Middle frontal gyrus (tissue), 1 donor: ENCODE results near the gene ATG10.
"Not testable (repeated sequence)": the region's sequence is repeated elsewhere in the genome, so short reads cannot be mapped to it uniquely, and the experiment has no call there.

Experiments
- DNase-seq: peaks from one replicate; pipeline ENCODE4 v3.0.0-alpha.2; 2015; ENCODE audit warnings: low spot score; ENCODE audit errors: extremely low spot score

The ATG10 gene

DNA sequence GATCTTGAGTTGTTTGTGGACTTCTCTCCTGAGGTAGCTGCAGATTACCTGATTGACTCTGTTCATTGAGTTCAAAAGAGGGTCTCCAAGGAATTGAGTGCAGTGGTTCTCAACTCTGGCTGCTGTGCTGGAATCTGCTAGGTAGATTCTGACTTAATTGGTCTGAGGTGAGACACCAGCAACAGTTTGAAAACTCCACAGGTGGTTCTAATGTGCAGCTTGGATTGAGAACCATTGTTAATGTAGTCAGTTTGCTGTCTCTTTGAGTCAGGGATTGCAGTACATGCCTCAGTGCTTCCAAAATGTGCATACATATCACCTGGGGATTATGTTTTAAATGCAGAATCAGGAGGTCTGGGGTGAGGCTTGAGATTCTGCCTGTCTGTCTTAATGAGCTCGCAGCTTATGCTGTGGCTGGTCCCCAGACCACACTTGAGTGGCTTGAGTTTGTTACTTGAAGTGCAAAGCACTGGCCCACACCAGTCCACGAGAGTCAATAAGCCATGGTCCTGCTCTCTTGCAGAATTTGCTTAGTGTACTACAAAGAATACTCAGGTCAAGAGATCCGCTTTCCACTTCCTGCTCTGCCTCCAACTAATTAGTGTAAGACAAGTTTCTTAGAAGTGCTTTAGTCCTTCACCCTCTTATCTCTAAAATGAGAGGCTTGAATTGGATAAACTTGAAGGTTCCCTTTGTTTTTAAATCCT, 82.3 kb downstream of the ATG10 start:
- DNase-seq: no peak

DNA sequence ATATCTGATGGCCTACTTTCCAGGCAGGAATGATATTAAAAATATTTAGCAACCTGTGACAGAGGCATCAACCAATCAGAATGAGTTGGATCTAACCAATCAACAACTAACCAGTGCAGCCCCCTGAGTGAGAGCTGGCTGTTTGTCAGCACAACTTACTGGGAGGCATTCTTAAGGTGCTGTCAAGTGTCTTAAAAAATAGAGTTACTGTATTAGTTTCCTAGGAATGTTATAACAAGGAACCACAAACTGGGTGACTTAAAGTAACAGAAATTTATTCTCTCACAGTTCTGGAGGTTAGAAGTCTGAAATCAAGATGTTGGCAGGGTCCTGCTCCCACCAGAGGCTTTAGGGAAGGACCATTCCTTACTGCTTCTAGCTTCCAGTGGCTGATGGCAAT, 85.2 kb downstream of the ATG10 start:
- DNase-seq: no peak

- no peak for DNase-seq
These were observed 86.9 kb downstream of the ATG10 start for GRCh38 chr5:82058710-82059109.

DNA sequence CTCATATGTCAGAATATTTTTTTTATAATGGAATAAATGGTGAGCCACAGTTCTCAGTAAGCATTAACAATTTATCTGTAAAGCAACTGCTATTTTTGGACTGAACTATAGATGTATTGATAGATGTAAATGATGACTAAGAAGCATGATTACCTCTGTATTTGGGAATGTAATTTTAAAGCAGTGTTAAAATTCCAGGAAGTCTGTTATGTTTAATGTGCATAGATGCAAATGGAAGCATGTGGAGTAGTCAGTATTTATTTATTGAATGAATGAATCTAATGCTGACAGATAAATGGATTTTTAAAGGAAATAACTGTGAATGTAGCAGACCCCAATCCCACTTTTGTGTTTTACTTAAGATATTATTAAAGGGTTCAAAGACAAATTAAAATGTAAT, 95.0 kb downstream of the ATG10 start:
- no peak for DNase-seq

- not testable (repeated sequence) for DNase-seq
These were observed 96.2 kb downstream of the ATG10 start for GRCh38 chr5:82068042-82068441.

GRCh38 chr5:82068723-82069122, 96.9 kb downstream of the ATG10 start:
- no peak for DNase-seq

GRCh38 chr5:82072138-82072537, 100.3 kb downstream of the ATG10 start:
- DNase-seq: no peak

DNA sequence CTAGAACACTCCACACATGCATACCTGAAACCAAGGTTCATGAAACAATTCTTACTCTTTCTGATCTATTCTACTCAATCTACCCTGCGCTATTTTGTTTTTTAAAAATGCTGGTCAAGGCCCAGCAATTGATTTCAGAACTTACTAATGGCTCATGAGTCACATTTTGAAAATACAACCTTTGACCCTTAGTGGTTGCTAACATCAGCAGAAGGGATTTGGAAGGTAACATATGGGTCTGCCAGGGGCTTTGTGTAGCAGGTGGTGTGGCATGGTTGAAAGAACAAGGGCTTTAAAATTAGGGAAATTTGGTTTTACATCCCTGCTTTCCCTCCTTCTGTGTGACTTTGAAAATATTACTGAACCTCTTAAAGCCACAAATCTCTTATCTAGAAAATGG, 101.4 kb downstream of the ATG10 start:
- no peak for DNase-seq

GRCh38 chr5:82074950-82075349, 103.1 kb downstream of the ATG10 start:
- DNase-seq: no peak

- DNase-seq: no peak
These were observed 105.7 kb downstream of the ATG10 start for GRCh38 chr5:82077496-82077895.

- no peak for DNase-seq
These were observed 119.8 kb downstream of the ATG10 start for GRCh38 chr5:82091617-82092016.

- no peak for DNase-seq
These were observed 123.7 kb downstream of the ATG10 start for GRCh38 chr5:82095536-82095935.

DNA sequence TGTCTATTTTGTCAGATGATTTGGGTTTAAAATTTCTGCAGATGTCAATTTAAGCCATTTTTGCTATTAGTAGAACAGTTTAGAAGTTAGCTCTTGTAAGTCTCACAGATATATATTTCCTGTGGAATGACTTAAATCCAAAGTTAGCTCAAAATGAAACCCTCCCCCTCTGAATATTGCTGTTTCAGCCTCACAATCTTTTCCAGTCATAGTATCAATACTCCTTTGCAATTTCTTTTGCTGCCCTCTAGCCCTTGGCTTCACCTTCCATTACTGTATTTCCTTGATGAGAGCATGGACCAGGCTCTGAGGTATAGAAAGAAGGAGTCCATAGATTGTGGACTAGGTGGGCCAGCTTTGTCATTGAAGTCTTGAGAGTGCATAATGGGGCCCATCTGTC, 124.4 kb downstream of the ATG10 start:
- DNase-seq: no peak

DNA sequence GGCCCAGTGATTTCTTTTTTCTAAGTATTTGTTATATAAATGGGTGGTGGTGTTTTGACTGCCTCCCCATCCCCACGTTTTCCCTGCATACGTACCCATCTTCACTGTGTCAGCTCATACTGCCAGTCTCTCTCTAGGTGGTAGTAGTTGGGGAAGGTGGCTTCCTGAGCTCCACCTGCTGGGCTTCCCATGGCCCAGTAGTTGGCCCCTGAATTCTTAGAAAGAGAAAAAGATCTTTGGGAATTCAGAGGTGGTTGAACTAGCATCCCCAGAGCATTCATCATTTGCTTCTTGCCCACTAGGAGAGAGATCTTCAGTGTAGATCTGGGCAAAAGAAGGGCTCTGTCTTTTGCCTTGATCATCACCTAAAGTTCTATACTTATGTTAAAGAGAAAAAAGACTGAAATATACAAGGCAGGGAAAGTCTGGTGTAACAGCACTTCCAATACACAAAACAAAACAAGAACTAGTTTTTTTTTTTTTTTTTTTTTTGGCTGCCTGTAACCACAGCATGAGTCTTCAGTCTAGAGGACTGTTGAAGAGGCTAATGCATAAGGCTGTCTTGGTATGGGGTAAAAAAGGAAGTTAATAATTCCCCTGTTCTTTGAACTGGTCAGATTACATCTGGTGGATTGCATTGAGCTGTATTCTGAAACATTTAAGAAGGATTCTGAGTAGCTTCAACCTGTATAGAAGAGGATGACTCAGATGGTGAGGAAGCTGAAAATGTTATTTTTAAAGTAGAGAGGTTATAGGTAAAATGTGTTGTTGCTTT, 128.7 kb downstream of the ATG10 start:
- no peak for DNase-seq

DNA sequence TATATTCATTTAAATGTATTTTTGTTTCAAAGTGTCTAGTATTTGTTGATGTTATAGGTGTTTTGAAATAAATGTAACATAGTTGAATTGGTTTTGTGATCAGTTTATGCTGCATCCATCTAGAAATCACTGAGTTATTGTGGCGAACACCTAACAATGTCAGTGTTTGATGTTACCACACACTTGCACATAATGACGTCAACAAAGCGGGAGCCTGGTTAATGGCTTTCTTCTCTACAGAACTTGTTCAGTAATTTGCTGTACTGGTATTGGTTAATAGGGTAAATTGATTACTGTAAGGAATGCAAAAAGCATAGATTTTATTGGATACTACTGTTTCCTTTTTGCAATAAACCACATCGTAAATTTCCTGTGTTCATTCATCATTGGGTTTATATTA, 133.0 kb downstream of the ATG10 start:
- no peak for DNase-seq

GRCh38 chr5:82105457-82105856, 133.6 kb downstream of the ATG10 start:
- DNase-seq: no peak

DNA sequence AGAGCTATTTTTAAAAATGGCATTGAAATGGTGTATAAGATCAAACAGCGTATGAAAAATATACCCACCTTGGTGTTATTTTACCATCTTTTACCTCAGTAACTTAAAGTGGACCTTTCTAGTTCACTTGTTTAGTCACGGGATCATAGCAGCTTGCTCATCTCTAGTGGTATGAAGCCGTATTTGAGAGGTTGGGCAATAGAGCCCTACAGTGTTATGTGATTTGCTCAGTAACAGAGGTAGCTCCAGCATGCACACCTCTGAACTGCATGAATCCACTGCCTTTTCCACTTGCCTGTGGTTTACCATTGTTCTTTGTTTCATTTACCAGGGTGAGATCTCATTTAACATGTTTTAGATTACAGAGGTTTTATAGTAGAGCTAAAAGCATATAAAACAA, 134.4 kb downstream of the ATG10 start:
- DNase-seq: no peak

DNA sequence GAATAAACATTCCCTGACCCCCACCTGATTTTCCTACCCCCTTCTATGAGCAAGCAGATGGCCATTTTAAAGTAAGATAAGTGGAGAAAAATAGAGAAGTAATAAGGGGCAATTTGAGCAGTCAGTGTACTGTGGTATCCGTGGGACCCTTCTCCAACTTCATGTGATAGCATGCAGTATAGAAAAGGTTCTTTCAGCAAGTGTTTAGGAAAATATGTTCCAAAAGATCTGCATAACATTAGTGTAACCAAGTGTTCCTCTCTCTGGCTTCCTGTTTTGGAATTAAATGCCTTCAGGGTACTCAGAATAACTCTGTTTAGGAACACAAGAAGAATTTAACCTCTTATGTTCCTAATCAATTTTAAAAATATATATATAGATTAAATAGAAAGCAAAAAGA, 134.9 kb downstream of the ATG10 start:
- no peak for DNase-seq

- DNase-seq: no peak
These were observed 135.4 kb downstream of the ATG10 start for GRCh38 chr5:82107267-82107666.

- DNase-seq: no peak
These were observed 137.2 kb downstream of the ATG10 start for GRCh38 chr5:82109013-82109412.

- DNase-seq: not testable (repeated sequence)
These were observed 138.1 kb downstream of the ATG10 start for GRCh38 chr5:82109915-82110314.

- DNase-seq: no peak
These were observed 139.4 kb downstream of the ATG10 start for GRCh38 chr5:82111191-82111590.

DNA sequence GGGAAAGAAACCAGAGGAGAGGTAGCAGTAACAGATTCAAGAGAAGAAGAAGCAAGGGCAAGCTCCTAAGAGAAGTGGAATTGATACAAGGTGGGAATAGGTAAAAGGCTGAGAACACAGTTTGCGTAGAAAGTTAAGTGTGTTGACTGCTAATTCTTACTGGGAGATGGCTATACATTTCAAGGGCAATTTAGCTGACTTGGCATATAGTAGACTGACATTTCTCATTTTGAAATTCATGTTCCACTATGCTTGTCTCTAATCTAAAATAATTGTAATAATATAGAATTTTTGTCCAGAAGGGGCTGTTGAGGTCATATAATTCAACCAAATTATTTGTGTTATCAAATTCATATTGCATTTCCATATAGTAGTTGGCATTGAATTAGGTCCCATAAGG, 144.0 kb downstream of the ATG10 start:
- DNase-seq: no peak
